SU-DHL-6 (cell line): ENCODE results near the gene BEND6.

Experiments
- EZH2phosphoT487 ChIP-seq: fragments of 200-600 bp; sonication (generic), shearing (Covaris generic); conservative IDR thresholded peaks from 2 replicates; pipeline ENCODE4 v1.6.1; 2018; ENCODE audit warnings: mild to moderate bottlenecking, antibody characterized with exemption, low read length, moderate library complexity, mixed read lengths
- TF ChIP-seq, protein P1 (sequence below): fragments of 200-600 bp; sonication (generic); IDR thresholded peaks from one replicate; pipeline ENCODE4 v1.5.1; 2017; ENCODE audit warnings: antibody characterized with exemption, mild to moderate bottlenecking, low read length, moderate library complexity; ENCODE audit not compliant: insufficient read depth, poor library complexity, severe bottlenecking

DNA sequence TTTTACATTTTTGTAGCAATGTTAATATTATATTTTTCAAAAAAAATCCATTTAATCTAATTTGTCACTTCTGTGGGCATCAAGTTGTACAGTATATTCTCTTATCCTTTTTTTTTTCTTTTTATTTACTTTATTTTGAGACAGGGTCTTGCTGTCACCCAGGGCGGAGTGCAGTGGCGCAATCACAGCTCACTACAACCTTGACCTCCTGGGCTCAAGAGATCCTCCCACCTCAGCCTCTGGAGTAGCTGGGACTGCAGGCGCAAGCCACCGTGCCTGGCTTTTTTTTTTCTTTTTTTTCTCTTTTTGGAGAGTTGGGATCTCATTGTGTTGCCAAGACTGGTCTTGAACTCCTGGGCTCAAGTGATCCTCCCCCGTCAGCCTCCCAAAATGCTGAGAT is 14.4 kb upstream of the BEND6 start:
- TF ChIP-seq, protein P1, sequence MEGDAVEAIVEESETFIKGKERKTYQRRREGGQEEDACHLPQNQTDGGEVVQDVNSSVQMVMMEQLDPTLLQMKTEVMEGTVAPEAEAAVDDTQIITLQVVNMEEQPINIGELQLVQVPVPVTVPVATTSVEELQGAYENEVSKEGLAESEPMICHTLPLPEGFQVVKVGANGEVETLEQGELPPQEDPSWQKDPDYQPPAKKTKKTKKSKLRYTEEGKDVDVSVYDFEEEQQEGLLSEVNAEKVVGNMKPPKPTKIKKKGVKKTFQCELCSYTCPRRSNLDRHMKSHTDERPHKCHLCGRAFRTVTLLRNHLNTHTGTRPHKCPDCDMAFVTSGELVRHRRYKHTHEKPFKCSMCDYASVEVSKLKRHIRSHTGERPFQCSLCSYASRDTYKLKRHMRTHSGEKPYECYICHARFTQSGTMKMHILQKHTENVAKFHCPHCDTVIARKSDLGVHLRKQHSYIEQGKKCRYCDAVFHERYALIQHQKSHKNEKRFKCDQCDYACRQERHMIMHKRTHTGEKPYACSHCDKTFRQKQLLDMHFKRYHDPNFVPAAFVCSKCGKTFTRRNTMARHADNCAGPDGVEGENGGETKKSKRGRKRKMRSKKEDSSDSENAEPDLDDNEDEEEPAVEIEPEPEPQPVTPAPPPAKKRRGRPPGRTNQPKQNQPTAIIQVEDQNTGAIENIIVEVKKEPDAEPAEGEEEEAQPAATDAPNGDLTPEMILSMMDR, result no peak
- no peak for TF ChIP-seq EZH2phosphoT487
